HepG2 (cell line): Measurements from ENCODE around the gene NDUFS2. TPM values are rescaled to one million over a fixed set of nuclear protein-coding genes. Genes with fewer than 3 reads are reported as not detected.

Experiments
- BCL3 ChIP-seq: sonication (generic); formaldehyde crosslinking; IDR thresholded peaks from 2 replicates; pipeline ENCODE4 v1.5.1; 2020; ENCODE audit warnings: mild to moderate bottlenecking, missing genetic modification reagents, moderate library complexity
- DNMT1 ChIP-seq: sonication (generic); formaldehyde crosslinking; IDR thresholded peaks from 2 replicates; pipeline ENCODE4 v1.5.1; 2020; ENCODE audit warnings: mild to moderate bottlenecking, missing genetic modification reagents
- DPF2 ChIP-seq: sonication (generic); formaldehyde crosslinking; IDR thresholded peaks from 2 replicates; pipeline ENCODE4 v1.4.0; 2020; ENCODE audit warnings: mild to moderate bottlenecking, low read depth, missing genetic modification reagents, borderline replicate concordance
- HMG20B ChIP-seq: conservative IDR thresholded peaks from 2 replicates; pipeline ENCODE4 v1.6.1; 2016; ENCODE audit warnings: missing genetic modification reagents, missing compliant biosample characterization
- JUND ChIP-seq: sonication (generic); formaldehyde crosslinking; IDR thresholded peaks from 2 replicates; pipeline ENCODE4 v1.8.0; 2022; ENCODE audit warnings: mild to moderate bottlenecking, missing genetic modification reagents
- MYPOP ChIP-seq: sonication (generic); formaldehyde crosslinking; IDR thresholded peaks from 2 replicates; pipeline ENCODE4 v1.8.1; 2023; ENCODE audit warnings: mild to moderate bottlenecking, moderate library complexity, missing genetic modification reagents
- NKX3-1 ChIP-seq: sonication (generic); formaldehyde crosslinking; IDR thresholded peaks from 2 replicates; pipeline ENCODE4 v1.5.0; 2020; ENCODE audit warnings: missing genetic modification reagents
- RAD21 ChIP-seq: fragments of 450-650 bp; formaldehyde crosslinking; IDR thresholded peaks from 2 replicates; pipeline ENCODE4 v1.5.0; 2020; ENCODE audit warnings: mild to moderate bottlenecking
- RFX1 ChIP-seq: fragments of 450-650 bp; IDR thresholded peaks from 2 replicates; pipeline ENCODE4 v1.6.1; 2017
- SP2 ChIP-seq: sonication (generic); formaldehyde crosslinking; IDR thresholded peaks from 2 replicates; pipeline ENCODE4 v1.5.1; 2020; ENCODE audit warnings: mild to moderate bottlenecking, missing genetic modification reagents
- ZBTB40 ChIP-seq, 2 experiments: fragments of 450-650 bp in 1 of 2; sonication (generic) in 1 of 2; formaldehyde crosslinking in 1 of 2; IDR thresholded peaks; 2 replicates each; pipeline versions ENCODE4 v1.6.1 to v1.8.0; 2016 to 2022; ENCODE audit warnings: antibody characterized with exemption in 1 of 2, mild to moderate bottlenecking in 1 of 2, missing genetic modification reagents in 1 of 2
- ZNF225 ChIP-seq: sonication (generic); formaldehyde crosslinking; IDR thresholded peaks from 2 replicates; pipeline ENCODE4 v1.4.0; 2020; ENCODE audit warnings: mild to moderate bottlenecking, missing genetic modification reagents
- ZNF382 ChIP-seq: sonication (generic); formaldehyde crosslinking; IDR thresholded peaks from 2 replicates; pipeline ENCODE4 v1.5.0; 2020; ENCODE audit warnings: missing genetic modification reagents, mild to moderate bottlenecking, borderline replicate concordance
- ZNF772 ChIP-seq: sonication (generic); formaldehyde crosslinking; IDR thresholded peaks from 2 replicates; pipeline ENCODE4 v1.5.0; 2020; ENCODE audit warnings: mild to moderate bottlenecking, missing genetic modification reagents
- ZSCAN21 ChIP-seq: sonication (generic); formaldehyde crosslinking; IDR thresholded peaks from 2 replicates; pipeline ENCODE4 v1.8.0; 2022; ENCODE audit warnings: mild to moderate bottlenecking, missing genetic modification reagents, moderate library complexity, borderline replicate concordance
- polyA plus RNA-seq, 8 experiments: library from polyadenylated mRNA; depleted of rRNA in 3 of 8; stranded (reverse) in 7 of 8; unstranded in 1 of 8; fragments of >200 nt; fragmentation: Illumina TruSeq in 4 of 8; extraction: Trizol in 4 of 8; gene quantifications; 2 replicates each; pipeline versions ENCODE4 v1.2.1 to v1.2.3, GENCODE V29; 2011 to 2016; ENCODE audit warnings: low read depth in 4 of 8, missing spikeins in 1 of 8, mixed read lengths in 1 of 8; ENCODE audit not compliant: insufficient read depth in 1 of 8
- total RNA-seq, 5 experiments: library from RNA; depleted of rRNA; stranded (reverse); fragments of >200 nt; fragmentation: Illumina TruSeq; extraction: Trizol; gene quantifications; 2 replicates each; pipeline ENCODE4 v1.2.3, GENCODE V29; 2016; ENCODE audit warnings: low read depth in 1 of 5

NDUFS2 gene
- total and polyA plus RNA-seq, 2 of the 13 experiments (the other 11 are each of a cell fraction or from before 2014, with no cell fraction given): 89.9 to 118 TPM

GRCh38 chr1:161153682-161154337, 48.4 kb upstream of the NDUFS2 start, which contains the start of gene UFC1 (continued):
- TF ChIP-seq MYPOP (CRISPR knock-in tag) (peak; percentile 68; the same call in 1 of the 2 replicates), NKX3-1 (CRISPR knock-in tag) (peak; percentile 39; the same call in 1 of the 2 replicates), BCL3 (CRISPR knock-in tag) (no peak; the same call in 1 of the 2 replicates), RAD21 (CRISPR knock-in tag) (no peak), ZBTB40 (IDR thresholded peaks at IDR 0.05) (peak; percentile 85), ZBTB40 (CRISPR knock-in tag; IDR thresholded peaks at IDR 0.05) (peak; percentile 43; the same call in 1 of the 2 replicates), RFX1 (no peak), ZSCAN21 (CRISPR knock-in tag) (no peak), ZNF772 (CRISPR knock-in tag) (peak; percentile 57; the same call in 1 of the 2 replicates), DPF2 (CRISPR knock-in tag) (no peak), ZNF382 (CRISPR knock-in tag) (no peak), JUND (CRISPR knock-in tag) (0 out of 2 replicates have a peak, but pooled peaks have one; percentile 25), DNMT1 (no peak), HMG20B (no peak), SP2 (CRISPR knock-in tag) (no peak), ZNF225 (CRISPR knock-in tag) (no peak)
